Heart left ventricle (tissue), 16 donors: Measurements from ENCODE around the gene MET. TPM values are rescaled to one million over a fixed set of nuclear protein-coding genes. Genes with fewer than 3 reads are reported as not detected.

Source experiments
- ATAC-seq, 4 donors: fragments of 200-7000 bp; cut with Tn5 transposase; one replicate each; pipeline ENCODE4 v1.9.1; 2020 to 2022; ENCODE audit warnings: moderate library complexity in 4 of 4, mild to moderate bottlenecking in 3 of 4, moderate number of reproducible peaks in 1 of 4
- DNase-seq, 5 donors: peaks; one replicate each; pipeline ENCODE4 v3.0.0-alpha.2; 2020
- H3K27ac ChIP-seq, 12 donors: fragments of 200-600 bp; sonication (generic) in 4 of 12; one replicate each; pipeline versions ENCODE4 v1.5.0 to v1.8.0; 2016 to 2022; ENCODE audit warnings: mild to moderate bottlenecking in 2 of 12
- H3K27me3 ChIP-seq, 9 donors: fragments of 200-600 bp; sonication (generic) in 2 of 9; one replicate each; pipeline versions ENCODE4 v1.5.1 to v1.8.0; 2016 to 2022; ENCODE audit warnings: mild to moderate bottlenecking in 3 of 9
- H3K36me3 ChIP-seq, 9 donors: fragments of 200-600 bp; sonication (generic) in 2 of 9; one replicate each; pipeline versions ENCODE4 v1.5.0 to v1.8.0; 2018 to 2022; ENCODE audit warnings: mild to moderate bottlenecking in 2 of 9
- H3K4me1 ChIP-seq, 12 donors: fragments of 200-600 bp; sonication (generic) in 4 of 12; one replicate each; pipeline versions ENCODE4 v1.5.0 to v1.8.0; 2016 to 2022; ENCODE audit warnings: mild to moderate bottlenecking in 3 of 12
- H3K4me3 ChIP-seq, 12 donors: fragments of 200-600 bp; sonication (generic) in 4 of 12; one replicate each; pipeline versions ENCODE4 v1.5.0 to v1.8.0; 2017 to 2022; ENCODE audit warnings: mild to moderate bottlenecking in 9 of 12, moderate library complexity in 4 of 12
- H3K9me3 ChIP-seq, 12 donors: fragments of 200-600 bp; sonication (generic) in 4 of 12; one replicate each; pipeline versions ENCODE4 v1.5.0 to v1.8.0; 2016 to 2022; ENCODE audit warnings: mild to moderate bottlenecking in 1 of 12
- POLR2A ChIP-seq, 2 donors: fragments of 450-650 bp; IDR thresholded peaks; one replicate each; pipeline ENCODE4 v1.6.1; 2017; ENCODE audit warnings: antibody characterized with exemption in 2 of 2, mild to moderate bottlenecking in 2 of 2, moderate library complexity in 2 of 2
- WGBS, 4 donors: extraction: QIAGEN DNeasy Blood & Tissue Kit in 2 of 4; methylation state at CpG; one replicate each; pipeline versions ENCODE4 v1.1.5 to v1.1.7; 2013 to 2018; 5-methylcytosine and 5-hydroxymethylcytosine counted together
- intact Hi-C, 10 donors: fragments of 100-400 bp; cut with DNase I; formaldehyde crosslinking; loops; one replicate each; pipeline versions ENCODE4 v1.11.1 to v1.14.2; 2022
- polyA plus RNA-seq, 2 donors: library from polyadenylated mRNA; stranded (reverse); fragments of 200-250 nt; gene quantifications; one replicate each; pipeline ENCODE4 v1.2.3, GENCODE V29; 2013
- total RNA-seq, 9 donors: library from RNA; depleted of rRNA in 2 of 9; stranded (reverse); fragments of >200 nt in 2 of 9; fragmentation: NEBNext Ultra II Directional in 3 of 9; extraction: Animal tissue kit (Norgen Biotek cat#: 25700) in 3 of 9; gene quantifications; one replicate each; pipeline versions ENCODE4 v1.1.0 to v1.2.4, GENCODE V29; 2016 to 2023
- TF ChIP-seq, protein P1 (sequence below), 12 donors: fragments of 200-600 bp; sonication (generic) in 4 of 12; IDR thresholded peaks; one replicate each; pipeline versions ENCODE4 v1.5.0 to v1.8.0; 2018 to 2022; ENCODE audit warnings: antibody characterized with exemption in 12 of 12, mild to moderate bottlenecking in 5 of 12
- donor health status: ischemic (EF 13 %, LVEDD 7.1; RV severe dilation, severe dysfunction).
- donor health status: healthy with polysubstance abuse.
- donor health status: DM: no; HTN: yes; CAD: no.
- donor health status: DM: no; HTN: no; CAD: no.
- donor health status: ischemic (EF 25% LVEDD 6.9; RV normal size, moderate dysfunction).
- donor health status: ischemic (EF 25% LVEDD 5.7; RV mildly dilated, moderate dysfunction).
- donor health status: healthy.
- donor health status: DM: yes; HTN: yes; CAD: no.
- donor health status: ischemic (EF 35%, LVEDD 5.7; RV mildly dilated, moderate dysfunction).
- donor health status: nonischemic (EF 11% LVEDD 7.7; RV severe dilation, severe dysfunction).
- donor health status: DM: yes; HTN: yes; CAD: no.
- donor health status: PGD.
- donor health status: ischemic (EF 29% LVEDD 5.4; RV normal size, mild dysfunction).
- donor health status: nonischemic (EF 23%, LVEDD 6.1; RV moderate dilation, normal function).

The MET gene
- total and polyA plus RNA-seq, 11 donors: 2.4 to 29.7 (median 14.3) TPM

DNA sequence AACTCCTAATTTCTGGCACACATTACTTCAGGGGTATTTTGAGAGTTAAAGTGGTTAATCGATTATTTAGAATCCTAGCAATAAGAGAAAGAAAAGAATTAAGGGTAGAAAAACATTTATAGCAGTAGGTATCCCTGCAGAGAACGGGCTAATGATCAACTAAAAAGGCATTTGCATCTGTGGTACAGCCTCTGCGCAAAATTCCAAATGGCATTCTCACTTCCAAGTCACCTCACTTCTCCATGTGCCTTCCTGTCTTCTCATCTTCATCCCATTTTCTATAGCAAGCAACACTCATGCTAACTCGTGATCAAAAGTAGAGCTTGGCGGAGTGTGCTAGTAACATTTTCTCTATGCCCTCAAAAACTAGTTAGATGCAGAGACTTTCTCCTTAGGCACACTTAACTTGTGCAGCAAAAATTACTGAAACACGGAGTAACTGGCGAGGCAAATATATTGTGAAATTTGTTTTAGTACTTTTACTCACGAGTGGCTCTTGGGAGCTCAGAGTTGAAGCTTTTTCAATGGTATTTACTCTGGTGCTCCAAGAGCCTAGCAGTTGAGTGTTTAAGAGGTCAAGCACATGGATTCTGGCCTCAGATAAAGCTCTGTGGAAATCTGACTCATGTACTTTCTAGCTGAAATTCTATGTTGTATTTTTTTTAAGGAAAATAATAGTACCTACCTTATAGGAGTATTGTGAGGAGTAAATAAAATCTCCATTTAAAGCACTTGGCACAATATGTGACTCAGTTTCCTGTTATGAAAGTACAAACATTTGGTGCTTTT is 65.1 kb downstream of the MET start:
- ATAC-seq (no peak), DNase-seq (no peak)
- Histone ChIP-seq H3K4me3 (no peak overlapping the region), H3K27me3 (no peaks in the 10 kb centered on the region), H3K36me3 (peaks cover 0 to 15% (median 0%) of the 10 kb centered on the region in 9 donors), H3K9me3 (no peaks in the 10 kb centered on the region), H3K27ac (no peak overlapping the region), H3K4me1 (peaks cover 0 to 5% (median 0%) of the 10 kb centered on the region in 12 donors)
- WGBS, 4 donors: 89 to 94% (median 91%) methylated on average over 8 of the region's 8 CpGs
- intact Hi-C loops: no loop called here
- TF ChIP-seq, protein P1, sequence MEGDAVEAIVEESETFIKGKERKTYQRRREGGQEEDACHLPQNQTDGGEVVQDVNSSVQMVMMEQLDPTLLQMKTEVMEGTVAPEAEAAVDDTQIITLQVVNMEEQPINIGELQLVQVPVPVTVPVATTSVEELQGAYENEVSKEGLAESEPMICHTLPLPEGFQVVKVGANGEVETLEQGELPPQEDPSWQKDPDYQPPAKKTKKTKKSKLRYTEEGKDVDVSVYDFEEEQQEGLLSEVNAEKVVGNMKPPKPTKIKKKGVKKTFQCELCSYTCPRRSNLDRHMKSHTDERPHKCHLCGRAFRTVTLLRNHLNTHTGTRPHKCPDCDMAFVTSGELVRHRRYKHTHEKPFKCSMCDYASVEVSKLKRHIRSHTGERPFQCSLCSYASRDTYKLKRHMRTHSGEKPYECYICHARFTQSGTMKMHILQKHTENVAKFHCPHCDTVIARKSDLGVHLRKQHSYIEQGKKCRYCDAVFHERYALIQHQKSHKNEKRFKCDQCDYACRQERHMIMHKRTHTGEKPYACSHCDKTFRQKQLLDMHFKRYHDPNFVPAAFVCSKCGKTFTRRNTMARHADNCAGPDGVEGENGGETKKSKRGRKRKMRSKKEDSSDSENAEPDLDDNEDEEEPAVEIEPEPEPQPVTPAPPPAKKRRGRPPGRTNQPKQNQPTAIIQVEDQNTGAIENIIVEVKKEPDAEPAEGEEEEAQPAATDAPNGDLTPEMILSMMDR (IDR thresholded peaks at IDR 0.05): no peak
- TF ChIP-seq POLR2A (IDR thresholded peaks at IDR 0.05): no peak

DNA sequence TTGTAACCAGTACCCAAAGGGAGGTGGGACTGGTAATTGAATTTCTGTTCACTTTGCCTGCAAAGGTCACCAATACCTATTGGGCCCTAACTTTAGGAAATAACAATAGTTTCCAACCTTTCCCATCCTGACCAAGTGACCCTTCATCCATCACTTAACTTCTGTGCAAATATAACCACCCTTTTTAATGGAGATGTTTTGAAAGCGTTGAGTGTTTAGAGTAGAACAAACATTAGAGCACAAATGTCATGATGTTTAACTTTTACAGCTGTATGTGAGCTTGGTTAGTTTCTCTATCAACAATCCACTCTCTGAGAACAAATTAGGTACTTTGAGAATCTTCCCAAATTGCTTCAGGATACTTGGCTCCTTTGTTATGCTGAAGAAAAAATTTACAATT is 66.4 kb downstream of the MET start:
- H3K36me3 ChIP-seq: peaks cover 0 to 15% (median 0%) of the 10 kb centered on the region in 9 donors
- intact Hi-C loops: no loop called here
- 93 to 100% (median 97%) methylated on average over 1 of the region's 1 CpG for WGBS, 4 donors

DNA sequence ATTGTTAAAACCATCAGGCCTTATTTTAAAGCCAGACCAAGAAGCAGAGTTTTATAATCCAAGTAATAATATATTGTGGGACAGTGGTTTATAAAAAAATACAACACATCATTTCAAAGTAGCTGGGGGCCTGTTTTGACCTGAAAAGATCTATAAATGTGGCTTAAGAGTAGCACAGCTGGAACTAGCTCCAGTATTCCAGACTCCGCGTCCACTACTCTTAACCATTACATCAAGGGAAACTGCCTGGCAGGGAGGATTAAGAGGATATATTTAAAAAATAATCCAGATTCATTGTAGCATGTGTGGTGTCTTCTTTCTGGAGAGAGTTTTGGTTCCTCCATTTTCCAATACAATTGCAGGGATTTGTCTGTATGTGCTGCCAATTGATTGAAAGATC is 67.3 kb downstream of the MET start:
- TF ChIP-seq, protein P1 (IDR thresholded peaks at IDR 0.05): no peak
- Histone ChIP-seq H3K27me3 (no peaks in the 10 kb centered on the region), H3K36me3 (peaks cover 0 to 15% (median 0%) of the 10 kb centered on the region in 9 donors), H3K9me3 (no peaks in the 10 kb centered on the region), H3K4me1 (peaks cover 0 to 2% (median 0%) of the 10 kb centered on the region in 12 donors), H3K4me3 (no peak overlapping the region), H3K27ac (no peak overlapping the region)
- ATAC-seq: no peak
- WGBS, 4 donors: 94 to 100% (median 97%) methylated on average over 2 of the region's 2 CpGs
- intact Hi-C loops: no loop called here
- DNase-seq: no peak

More for the DNA sequence above, 66.4 kb downstream of the MET start:
- Histone ChIP-seq H3K9me3 (no peaks in the 10 kb centered on the region), H3K27ac (no peak overlapping the region), H3K27me3 (no peaks in the 10 kb centered on the region), H3K4me1 (peaks cover 0 to 5% (median 0%) of the 10 kb centered on the region in 12 donors), H3K4me3 (no peak overlapping the region)
- TF ChIP-seq, protein P1 (IDR thresholded peaks at IDR 0.05): no peak
- TF ChIP-seq POLR2A (IDR thresholded peaks at IDR 0.05): no peak
- ATAC-seq: no peak
- no peak for DNase-seq

DNA sequence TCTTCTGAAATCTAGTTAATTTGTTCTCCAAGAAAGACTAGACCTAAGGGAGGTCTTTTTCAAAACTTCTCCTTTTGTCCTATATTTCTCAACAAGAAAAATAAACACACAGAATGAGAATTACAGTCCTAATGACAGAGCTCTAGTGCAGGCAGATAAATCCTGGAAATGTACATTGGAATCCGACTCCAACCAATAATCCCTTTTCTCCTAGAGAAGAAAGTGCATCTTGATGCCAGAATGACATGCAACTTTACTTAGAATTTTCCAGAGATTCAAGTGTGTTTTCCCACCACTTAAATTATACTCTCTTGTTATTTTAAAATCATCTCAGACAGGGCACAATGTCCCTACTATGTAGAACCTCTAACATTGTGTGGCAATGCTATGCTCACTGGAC is 68.2 kb downstream of the MET start:
- ATAC-seq (no peak), DNase-seq (no peak)
- Histone ChIP-seq H3K4me1 (no peaks in the 10 kb centered on the region), H3K4me3 (no peak overlapping the region), H3K9me3 (no peaks in the 10 kb centered on the region), H3K27me3 (no peaks in the 10 kb centered on the region), H3K36me3 (peaks cover 0 to 15% (median 0%) of the 10 kb centered on the region in 9 donors), H3K27ac (no peak overlapping the region)
- 81 to 97% (median 90%) methylated on average over 1 of the region's 1 CpG for WGBS, 4 donors
- intact Hi-C loops: loop anchor here in 1 of 10 donors (5.0 kb wide), 1 partner anchor 37 kb away; no protein-coding TSS in a partner anchor
- TF ChIP-seq POLR2A (IDR thresholded peaks at IDR 0.05): no peak
- TF ChIP-seq, protein P1 (IDR thresholded peaks at IDR 0.05): no peak
